ENCODE results near the gene SPACA6. TPM values are rescaled to one million over a fixed set of nuclear protein-coding genes. Genes with fewer than 3 reads are reported as not detected.
A peak's percentile ranks its signal among the peaks of the same experiment; 100 is the strongest.

Gene SPACA6
- total RNA-seq, 1 experiment from 2014 or later: 13.3 TPM

DNA sequence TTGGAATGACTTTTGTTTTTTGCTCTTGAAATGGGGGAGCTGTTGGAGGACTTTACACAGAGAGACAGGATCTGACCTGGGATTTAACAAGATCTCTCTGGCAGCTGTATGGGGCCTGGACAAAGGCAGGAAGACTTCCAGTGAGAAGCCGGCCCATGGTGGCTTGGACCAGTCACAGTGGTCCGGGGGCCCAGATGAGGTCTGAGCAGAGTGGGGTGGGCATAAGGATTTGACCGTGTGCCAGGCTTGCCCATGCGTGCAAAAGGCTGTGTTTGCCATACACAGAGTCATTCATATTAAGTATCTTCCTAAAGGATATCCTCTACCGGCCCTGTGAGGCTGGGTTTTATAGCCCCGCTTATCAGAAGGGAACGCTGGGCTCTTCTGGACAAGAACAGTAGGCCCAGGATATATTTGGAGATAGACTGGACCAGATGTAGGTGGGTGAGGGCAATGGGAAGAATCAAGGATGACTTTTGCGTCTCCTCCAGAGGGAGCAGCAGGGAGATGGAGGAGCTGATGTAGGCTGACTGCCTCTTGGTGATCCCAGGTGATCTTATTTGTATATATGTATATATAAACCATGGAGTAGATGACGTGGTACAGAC lies 4.1 kb downstream of the SPACA6 start (continued):
- TF ChIP-seq, protein P1, sequence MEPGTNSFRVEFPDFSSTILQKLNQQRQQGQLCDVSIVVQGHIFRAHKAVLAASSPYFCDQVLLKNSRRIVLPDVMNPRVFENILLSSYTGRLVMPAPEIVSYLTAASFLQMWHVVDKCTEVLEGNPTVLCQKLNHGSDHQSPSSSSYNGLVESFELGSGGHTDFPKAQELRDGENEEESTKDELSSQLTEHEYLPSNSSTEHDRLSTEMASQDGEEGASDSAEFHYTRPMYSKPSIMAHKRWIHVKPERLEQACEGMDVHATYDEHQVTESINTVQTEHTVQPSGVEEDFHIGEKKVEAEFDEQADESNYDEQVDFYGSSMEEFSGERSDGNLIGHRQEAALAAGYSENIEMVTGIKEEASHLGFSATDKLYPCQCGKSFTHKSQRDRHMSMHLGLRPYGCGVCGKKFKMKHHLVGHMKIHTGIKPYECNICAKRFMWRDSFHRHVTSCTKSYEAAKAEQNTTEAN (CRISPR knock-in tag; IDR thresholded peaks at IDR 0.05): no peak

DNA sequence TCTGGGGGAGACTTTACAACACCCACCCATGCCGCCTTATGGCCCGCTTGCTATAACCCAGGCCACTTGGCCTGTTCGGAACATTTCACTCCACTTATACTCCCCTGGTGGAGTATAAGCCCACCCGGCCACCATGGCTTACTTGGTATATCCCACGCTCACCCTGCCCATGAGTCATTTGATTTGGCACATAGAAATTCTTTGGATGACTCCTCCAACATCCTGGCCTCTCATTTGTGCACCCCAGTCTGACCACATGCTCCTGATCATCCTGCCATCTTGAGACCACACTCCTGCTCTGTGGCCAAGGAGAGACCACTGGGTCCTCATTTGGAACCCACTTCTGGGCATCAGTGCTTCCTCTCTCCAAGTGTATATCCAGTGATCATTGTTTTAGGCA lies 5.2 kb downstream of the SPACA6 start:
- H3K9me3 Mint-ChIP-seq: no peaks in the 10 kb centered on the region
- ATAC-seq (no peak), DNase-seq (ENCODE audit: low spot score) (no peak)
- no peaks in the 10 kb centered on the region; the same call in 1 of the 2 replicates for H3K27me3 Mint-ChIP-seq (ENCODE audit: low read depth)
- peaks cover 20% of the 10 kb centered on the region for H3K36me3 Mint-ChIP-seq
- H3K4me1 Mint-ChIP-seq: peaks cover 25% of the 10 kb centered on the region
- TF ChIP-seq, protein P2, sequence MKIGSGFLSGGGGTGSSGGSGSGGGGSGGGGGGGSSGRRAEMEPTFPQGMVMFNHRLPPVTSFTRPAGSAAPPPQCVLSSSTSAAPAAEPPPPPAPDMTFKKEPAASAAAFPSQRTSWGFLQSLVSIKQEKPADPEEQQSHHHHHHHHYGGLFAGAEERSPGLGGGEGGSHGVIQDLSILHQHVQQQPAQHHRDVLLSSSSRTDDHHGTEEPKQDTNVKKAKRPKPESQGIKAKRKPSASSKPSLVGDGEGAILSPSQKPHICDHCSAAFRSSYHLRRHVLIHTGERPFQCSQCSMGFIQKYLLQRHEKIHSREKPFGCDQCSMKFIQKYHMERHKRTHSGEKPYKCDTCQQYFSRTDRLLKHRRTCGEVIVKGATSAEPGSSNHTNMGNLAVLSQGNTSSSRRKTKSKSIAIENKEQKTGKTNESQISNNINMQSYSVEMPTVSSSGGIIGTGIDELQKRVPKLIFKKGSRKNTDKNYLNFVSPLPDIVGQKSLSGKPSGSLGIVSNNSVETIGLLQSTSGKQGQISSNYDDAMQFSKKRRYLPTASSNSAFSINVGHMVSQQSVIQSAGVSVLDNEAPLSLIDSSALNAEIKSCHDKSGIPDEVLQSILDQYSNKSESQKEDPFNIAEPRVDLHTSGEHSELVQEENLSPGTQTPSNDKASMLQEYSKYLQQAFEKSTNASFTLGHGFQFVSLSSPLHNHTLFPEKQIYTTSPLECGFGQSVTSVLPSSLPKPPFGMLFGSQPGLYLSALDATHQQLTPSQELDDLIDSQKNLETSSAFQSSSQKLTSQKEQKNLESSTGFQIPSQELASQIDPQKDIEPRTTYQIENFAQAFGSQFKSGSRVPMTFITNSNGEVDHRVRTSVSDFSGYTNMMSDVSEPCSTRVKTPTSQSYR (CRISPR knock-in tag; IDR thresholded peaks at IDR 0.05): no peak
- TF ChIP-seq NFYB (CRISPR knock-in tag; conservative IDR thresholded peaks at IDR 0.05; ENCODE audit: low read depth) (no peak), SOX15 (CRISPR knock-in tag; IDR thresholded peaks at IDR 0.05) (no peak), ZBTB21 (CRISPR knock-in tag; IDR thresholded peaks at IDR 0.05; ENCODE audit: borderline replicate concordance) (no peak), NR3C1 (CRISPR knock-in tag; conservative IDR thresholded peaks at IDR 0.05; ENCODE audit: low read depth) (no peak), FOXP1 (CRISPR knock-in tag; IDR thresholded peaks at IDR 0.05; ENCODE audit: borderline replicate concordance) (no peak)
- TF ChIP-seq, protein P3, sequence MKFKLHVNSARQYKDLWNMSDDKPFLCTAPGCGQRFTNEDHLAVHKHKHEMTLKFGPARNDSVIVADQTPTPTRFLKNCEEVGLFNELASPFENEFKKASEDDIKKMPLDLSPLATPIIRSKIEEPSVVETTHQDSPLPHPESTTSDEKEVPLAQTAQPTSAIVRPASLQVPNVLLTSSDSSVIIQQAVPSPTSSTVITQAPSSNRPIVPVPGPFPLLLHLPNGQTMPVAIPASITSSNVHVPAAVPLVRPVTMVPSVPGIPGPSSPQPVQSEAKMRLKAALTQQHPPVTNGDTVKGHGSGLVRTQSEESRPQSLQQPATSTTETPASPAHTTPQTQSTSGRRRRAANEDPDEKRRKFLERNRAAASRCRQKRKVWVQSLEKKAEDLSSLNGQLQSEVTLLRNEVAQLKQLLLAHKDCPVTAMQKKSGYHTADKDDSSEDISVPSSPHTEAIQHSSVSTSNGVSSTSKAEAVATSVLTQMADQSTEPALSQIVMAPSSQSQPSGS (CRISPR knock-in tag; IDR thresholded peaks at IDR 0.05; ENCODE audit: borderline replicate concordance, low read depth): no peak
- POLR2A ChIA-PET: no interaction called here
- CTCF ChIA-PET: interaction anchor here (1.6 kb wide), 1 partner anchor 80 kb away, joined by 4 read pairs; no protein-coding TSS in a partner anchor
- H3K27ac Mint-ChIP-seq: no peak overlapping the region
- no peak overlapping the region for H3K4me3 Mint-ChIP-seq

DNA sequence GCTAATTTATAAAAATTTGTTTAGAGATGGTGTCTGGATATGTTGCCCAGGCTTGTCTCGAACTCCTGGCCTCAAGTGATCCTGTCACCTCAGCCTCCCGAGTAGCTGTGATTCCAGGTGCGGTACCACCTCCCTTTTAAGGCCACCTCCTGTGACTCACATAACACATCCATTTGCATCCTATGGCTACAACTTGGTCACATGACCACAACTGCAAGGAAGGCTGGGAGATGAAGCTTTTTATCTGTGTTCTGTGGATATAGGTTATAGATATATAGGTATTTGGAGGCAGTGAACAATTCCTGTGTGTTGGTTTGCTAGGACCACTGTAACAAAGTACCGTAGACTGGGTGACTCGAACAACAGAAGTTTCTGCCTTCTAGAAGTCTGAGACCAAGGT lies 6.0 kb downstream of the SPACA6 start:
- no peak for TF ChIP-seq NR1H2 (CRISPR knock-in tag; IDR thresholded peaks at IDR 0.05)
- TF ChIP-seq, protein P4, sequence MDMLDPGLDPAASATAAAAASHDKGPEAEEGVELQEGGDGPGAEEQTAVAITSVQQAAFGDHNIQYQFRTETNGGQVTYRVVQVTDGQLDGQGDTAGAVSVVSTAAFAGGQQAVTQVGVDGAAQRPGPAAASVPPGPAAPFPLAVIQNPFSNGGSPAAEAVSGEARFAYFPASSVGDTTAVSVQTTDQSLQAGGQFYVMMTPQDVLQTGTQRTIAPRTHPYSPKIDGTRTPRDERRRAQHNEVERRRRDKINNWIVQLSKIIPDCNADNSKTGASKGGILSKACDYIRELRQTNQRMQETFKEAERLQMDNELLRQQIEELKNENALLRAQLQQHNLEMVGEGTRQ (CRISPR knock-in tag; IDR thresholded peaks at IDR 0.05): peak; percentile 40
- no peak for TF ChIP-seq SMAD3 (CRISPR knock-in tag; IDR thresholded peaks at IDR 0.05; ENCODE audit: borderline replicate concordance)
- DNase-seq (ENCODE audit: low spot score) (no peak), ATAC-seq (no peak)
- H3K27me3 Mint-ChIP-seq (ENCODE audit: low read depth): no peaks in the 10 kb centered on the region; the same call in 1 of the 2 replicates
- CTCF ChIA-PET: interaction anchor here (1.6 kb wide), 1 partner anchor 79 kb away, joined by 4 read pairs; no protein-coding TSS in a partner anchor
- no peak overlapping the region for H3K4me3 Mint-ChIP-seq
- peaks cover 20% of the 10 kb centered on the region for H3K36me3 Mint-ChIP-seq
- peaks cover 18% of the 10 kb centered on the region for H3K4me1 Mint-ChIP-seq
- POLR2A ChIA-PET: no interaction called here
- no peak overlapping the region for H3K27ac Mint-ChIP-seq
- H3K9me3 Mint-ChIP-seq: no peaks in the 10 kb centered on the region

DNA sequence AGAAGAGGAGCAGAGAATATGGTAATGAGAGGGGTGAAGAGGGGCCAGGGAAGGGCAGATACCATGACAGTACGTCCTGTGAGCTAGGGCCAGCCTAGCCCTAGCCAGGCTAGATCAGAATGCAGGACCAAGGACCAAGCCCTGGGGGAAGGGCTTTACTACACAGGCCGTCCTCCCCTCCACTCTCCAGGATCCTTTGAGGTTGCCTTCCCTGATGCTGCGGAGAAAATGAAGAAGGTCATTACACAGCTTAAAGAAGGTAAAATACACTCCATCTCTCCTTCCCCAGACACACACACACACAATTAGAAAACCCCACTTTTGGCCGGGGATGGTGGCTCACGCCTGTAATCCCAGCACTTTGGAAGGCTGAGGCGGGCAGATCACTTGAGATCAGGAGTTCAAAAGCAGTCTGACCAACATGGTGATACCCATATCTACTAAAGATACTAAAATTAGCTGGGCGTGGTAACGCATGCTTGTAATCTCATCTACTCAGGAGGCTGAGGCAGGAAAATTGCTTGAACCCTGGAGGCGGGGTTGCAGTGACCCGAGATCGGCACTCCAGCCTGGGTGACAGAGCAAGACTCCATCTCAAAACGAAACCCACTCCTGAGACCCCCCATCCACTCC lies 8.5 kb downstream of the SPACA6 start:
- peak overlapping the region; percentile 100 for H3K27ac Mint-ChIP-seq
- peaks cover 25% of the 10 kb centered on the region for H3K36me3 Mint-ChIP-seq
- no peaks in the 10 kb centered on the region; the same call in 1 of the 2 replicates for H3K27me3 Mint-ChIP-seq (ENCODE audit: low read depth)
- peak overlapping the region; percentile 94 for H3K4me3 Mint-ChIP-seq
- ChIA-PET POLR2A (interaction anchor here (1.0 to 1.7 kb wide), 2 partner anchors 12 to 28 kb away, joined by 3 read pairs; no protein-coding TSS in a partner anchor), CTCF (interaction anchor here (2.4 to 3.6 kb wide), 6 partner anchors 11 to 76 kb away, joined by 10 to 38 read pairs (median 18); no protein-coding TSS in a partner anchor)
- ATAC-seq (no peak), DNase-seq (ENCODE audit: low spot score) (no peak)
- H3K9me3 Mint-ChIP-seq: no peaks in the 10 kb centered on the region
- peaks cover 29% of the 10 kb centered on the region for H3K4me1 Mint-ChIP-seq
- no peak for TF ChIP-seq JAZF1 (CRISPR knock-in tag; IDR thresholded peaks at IDR 0.05)
- TF ChIP-seq ZNF232 (CRISPR knock-in tag; IDR thresholded peaks at IDR 0.05): no peak
- TF ChIP-seq, protein P5, sequence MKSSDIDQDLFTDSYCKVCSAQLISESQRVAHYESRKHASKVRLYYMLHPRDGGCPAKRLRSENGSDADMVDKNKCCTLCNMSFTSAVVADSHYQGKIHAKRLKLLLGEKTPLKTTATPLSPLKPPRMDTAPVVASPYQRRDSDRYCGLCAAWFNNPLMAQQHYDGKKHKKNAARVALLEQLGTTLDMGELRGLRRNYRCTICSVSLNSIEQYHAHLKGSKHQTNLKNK (CRISPR knock-in tag; IDR thresholded peaks at IDR 0.05): no peak
- TF ChIP-seq, protein P6, sequence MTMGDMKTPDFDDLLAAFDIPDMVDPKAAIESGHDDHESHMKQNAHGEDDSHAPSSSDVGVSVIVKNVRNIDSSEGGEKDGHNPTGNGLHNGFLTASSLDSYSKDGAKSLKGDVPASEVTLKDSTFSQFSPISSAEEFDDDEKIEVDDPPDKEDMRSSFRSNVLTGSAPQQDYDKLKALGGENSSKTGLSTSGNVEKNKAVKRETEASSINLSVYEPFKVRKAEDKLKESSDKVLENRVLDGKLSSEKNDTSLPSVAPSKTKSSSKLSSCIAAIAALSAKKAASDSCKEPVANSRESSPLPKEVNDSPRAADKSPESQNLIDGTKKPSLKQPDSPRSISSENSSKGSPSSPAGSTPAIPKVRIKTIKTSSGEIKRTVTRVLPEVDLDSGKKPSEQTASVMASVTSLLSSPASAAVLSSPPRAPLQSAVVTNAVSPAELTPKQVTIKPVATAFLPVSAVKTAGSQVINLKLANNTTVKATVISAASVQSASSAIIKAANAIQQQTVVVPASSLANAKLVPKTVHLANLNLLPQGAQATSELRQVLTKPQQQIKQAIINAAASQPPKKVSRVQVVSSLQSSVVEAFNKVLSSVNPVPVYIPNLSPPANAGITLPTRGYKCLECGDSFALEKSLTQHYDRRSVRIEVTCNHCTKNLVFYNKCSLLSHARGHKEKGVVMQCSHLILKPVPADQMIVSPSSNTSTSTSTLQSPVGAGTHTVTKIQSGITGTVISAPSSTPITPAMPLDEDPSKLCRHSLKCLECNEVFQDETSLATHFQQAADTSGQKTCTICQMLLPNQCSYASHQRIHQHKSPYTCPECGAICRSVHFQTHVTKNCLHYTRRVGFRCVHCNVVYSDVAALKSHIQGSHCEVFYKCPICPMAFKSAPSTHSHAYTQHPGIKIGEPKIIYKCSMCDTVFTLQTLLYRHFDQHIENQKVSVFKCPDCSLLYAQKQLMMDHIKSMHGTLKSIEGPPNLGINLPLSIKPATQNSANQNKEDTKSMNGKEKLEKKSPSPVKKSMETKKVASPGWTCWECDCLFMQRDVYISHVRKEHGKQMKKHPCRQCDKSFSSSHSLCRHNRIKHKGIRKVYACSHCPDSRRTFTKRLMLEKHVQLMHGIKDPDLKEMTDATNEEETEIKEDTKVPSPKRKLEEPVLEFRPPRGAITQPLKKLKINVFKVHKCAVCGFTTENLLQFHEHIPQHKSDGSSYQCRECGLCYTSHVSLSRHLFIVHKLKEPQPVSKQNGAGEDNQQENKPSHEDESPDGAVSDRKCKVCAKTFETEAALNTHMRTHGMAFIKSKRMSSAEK (CRISPR knock-in tag; IDR thresholded peaks at IDR 0.05; ENCODE audit: borderline replicate concordance): no peak
- no peak for TF ChIP-seq NFE2L1 (CRISPR knock-in tag; IDR thresholded peaks at IDR 0.05)

Data from WTC11 (cell line).